CD8-positive, alpha-beta memory T cell (primary cell): ENCODE results near the gene TXNL1. TPM values are rescaled to one million over a fixed set of nuclear protein-coding genes. Genes with fewer than 3 reads are reported as not detected.

Source experiments
- CTCF ChIA-PET: fragments of 350-600 bp; sonication (Branson Sonifier 250); formaldehyde crosslinking; loops from one replicate; lab custom pipeline; 2021; ENCODE audit warnings: antibody characterized with exemption; lab: Charles Lee
- POLR2A ChIA-PET: fragments of 350-600 bp; sonication (Branson Sonifier 250); formaldehyde crosslinking; loops from one replicate; lab custom pipeline; 2021; ENCODE audit warnings: antibody characterized with exemption; lab: Charles Lee
- DNase-seq, 5 donors: peaks; one replicate each; pipeline versions ENCODE4 v3.0.0 to v3.0.0-alpha.2; 2020 to 2022; ENCODE audit warnings: mixed read lengths in 1 of 5
- H3K27ac ChIP-seq: one replicate; pipeline ENCODE4 v1.7.0; 2013; ENCODE audit warnings: low read depth, mild to moderate bottlenecking, low read length, moderate library complexity
- H3K27me3 ChIP-seq: 2 replicates; pipeline ENCODE4 v1.7.0; 2013; ENCODE audit warnings: low read length, mild to moderate bottlenecking; ENCODE audit not compliant: insufficient read depth, poor library complexity, severe bottlenecking
- H3K36me3 ChIP-seq: 2 replicates; pipeline ENCODE4 v1.7.0; 2013; ENCODE audit warnings: mild to moderate bottlenecking, low read length, moderate library complexity; ENCODE audit not compliant: insufficient read depth
- H3K4me1 ChIP-seq: 2 replicates; pipeline ENCODE4 v1.7.0; 2013; ENCODE audit warnings: mild to moderate bottlenecking, low read length, moderate library complexity; ENCODE audit not compliant: insufficient read depth
- H3K4me3 ChIP-seq: 2 replicates; pipeline ENCODE4 v1.7.0; 2013; ENCODE audit warnings: mild to moderate bottlenecking, low read length
- H3K9me3 ChIP-seq: 2 replicates; pipeline ENCODE4 v1.7.0; 2013; ENCODE audit warnings: mild to moderate bottlenecking, low read length
- H3K27ac Mint-ChIP-seq, 8 donors: one replicate each; pipeline ENCODE4 v1.8.0; 2020 to 2021; ENCODE audit warnings: mixed read lengths in 8 of 8, mild to moderate bottlenecking in 6 of 8, inconsistent platforms in 3 of 8, moderate library complexity in 3 of 8
- H3K27me3 Mint-ChIP-seq, 2 donors: one replicate each; pipeline ENCODE4 v1.8.0; 2020 to 2021; ENCODE audit warnings: mixed read lengths in 2 of 2, mild to moderate bottlenecking in 1 of 2, moderate library complexity in 1 of 2
- H3K36me3 Mint-ChIP-seq, 3 donors: one replicate each; pipeline ENCODE4 v1.8.0; 2020 to 2021; ENCODE audit warnings: mixed read lengths in 3 of 3, inconsistent platforms in 1 of 3, mild to moderate bottlenecking in 1 of 3
- H3K4me1 Mint-ChIP-seq, 3 donors: one replicate each; pipeline ENCODE4 v1.8.0; 2020 to 2021; ENCODE audit warnings: mixed read lengths in 3 of 3, inconsistent platforms in 1 of 3, mild to moderate bottlenecking in 1 of 3
- H3K4me3 Mint-ChIP-seq, 7 donors: one replicate each; pipeline ENCODE4 v1.8.0; 2020 to 2021; ENCODE audit warnings: mixed read lengths in 7 of 7, mild to moderate bottlenecking in 6 of 7, moderate library complexity in 4 of 7, inconsistent platforms in 2 of 7
- H3K9me3 Mint-ChIP-seq, 5 donors: one replicate each; pipeline ENCODE4 v1.8.0; 2020 to 2022; ENCODE audit warnings: mixed read lengths in 5 of 5, mild to moderate bottlenecking in 3 of 5, moderate library complexity in 2 of 5, inconsistent platforms in 1 of 5
- polyA plus RNA-seq: library from polyadenylated mRNA; unstranded; fragments of 300-500 nt; fragmentation: Illumina TruSeq; gene quantifications from one replicate; pipeline ENCODE4 v1.2.3, GENCODE V29; 2021
- total RNA-seq, 2 experiments: library from RNA; stranded (reverse); gene quantifications; one replicate each; pipeline ENCODE4 v1.2.3, GENCODE V29; 2021

Gene TXNL1
- total and polyA plus RNA-seq, 3 experiments from 2014 or later = 57.1 to 91.6 (median 86.8) TPM

GRCh38 chr18:56651771-56652092 is 13.3 kb upstream of the TXNL1 start:
- Histone ChIP-seq H3K27me3 (no peaks in the 10 kb centered on the region), H3K4me3 (peak overlapping the region; percentile 97), H3K9me3 (no peaks in the 10 kb centered on the region), H3K36me3 (no peaks in the 10 kb centered on the region), H3K4me1 (peaks cover 39% of the 10 kb centered on the region), H3K27ac (peak overlapping the region; percentile 74)
- CTCF ChIA-PET = interaction anchor here (1.1 to 3.6 kb wide), 3 partner anchors 10 to 15 kb away, joined by 3 to 20 read pairs (median 16); partner anchors contain the start of gene TXNL1
- H3K27ac Mint-ChIP-seq = peak overlapping the region; percentile 93 to 98 (median 96)
- H3K4me3 Mint-ChIP-seq = peak overlapping the region; percentile 92 to 97 (median 94)
- no peaks in the 10 kb centered on the region for H3K9me3 Mint-ChIP-seq
- DNase-seq = no peak
- no peaks in the 10 kb centered on the region for H3K27me3 Mint-ChIP-seq
- H3K36me3 Mint-ChIP-seq = peaks cover 0 to 7% (median 5%) of the 10 kb centered on the region in 3 donors
- POLR2A ChIA-PET = interaction anchor here (4.0 kb wide), 1 partner anchor 13 kb away, joined by 32 read pairs; the partner anchor contains the start of gene TXNL1
- peaks cover 55 to 77% (median 62%) of the 10 kb centered on the region in 3 donors for H3K4me1 Mint-ChIP-seq

DNA sequence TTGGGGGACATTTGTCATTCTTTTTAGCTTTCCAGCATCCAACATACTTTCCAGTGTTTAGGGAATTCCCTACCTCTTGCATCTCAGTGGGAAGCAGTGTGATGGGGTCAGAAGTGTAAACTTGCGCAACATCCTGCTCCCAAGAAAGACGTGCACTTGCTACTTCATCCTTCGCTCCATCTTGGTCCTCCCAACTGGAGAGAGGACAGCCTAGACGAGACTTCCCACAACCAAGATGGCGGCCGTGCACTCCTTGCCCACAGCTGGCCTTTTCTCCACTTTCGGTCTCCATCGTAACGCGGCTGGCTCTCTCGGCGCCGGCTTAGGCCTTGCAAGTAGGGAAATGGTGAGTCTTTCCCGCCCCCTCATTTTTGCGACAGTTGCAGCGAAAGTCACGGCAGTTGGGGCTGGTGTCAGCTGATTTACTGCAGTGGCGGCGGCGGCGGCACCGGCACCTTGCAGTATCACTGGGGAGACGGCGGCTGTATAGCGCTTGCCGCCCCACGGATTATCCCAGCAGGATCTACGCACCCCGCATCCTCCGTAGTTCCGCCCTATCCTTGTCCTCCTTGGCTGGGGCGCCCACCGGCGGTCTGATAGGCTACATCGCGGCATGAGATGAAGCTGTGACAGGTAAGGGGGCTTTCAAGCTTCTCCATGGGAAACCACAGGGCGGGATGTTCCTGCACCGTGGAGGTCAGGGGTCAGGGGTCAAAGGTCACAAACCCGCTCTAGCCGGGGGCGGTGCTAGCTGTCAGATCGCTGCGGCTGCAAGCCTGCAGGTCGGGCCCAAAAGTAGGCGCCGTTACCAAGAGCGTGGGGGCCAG is 12.8 kb upstream of the TXNL1 start, which contains the start of gene WDR7:
Gene WDR7, plus strand, starts transcription at position 416 of the 827 bp plus-strand sequence. CDS start 21,157 bp downstream, outside the sequence.
- Mint-ChIP-seq H3K36me3 (peaks cover 0 to 7% (median 5%) of the 10 kb centered on the region in 3 donors), H3K9me3 (no peaks in the 10 kb centered on the region), H3K27me3 (no peaks in the 10 kb centered on the region), H3K27ac (peak within 1 kb of the TSS; percentile 93 to 98 (median 96)), H3K4me1 (peaks cover 54 to 77% (median 61%) of the 10 kb centered on the region in 3 donors), H3K4me3 (peak within 1 kb of the TSS; percentile 92 to 97 (median 94))
- H3K36me3 ChIP-seq = no peaks in the 10 kb centered on the region
- H3K9me3 ChIP-seq = no peaks in the 10 kb centered on the region
- DNase-seq = peak; percentile 90 to 97 (median 95)
- no peaks in the 10 kb centered on the region for H3K27me3 ChIP-seq
- H3K27ac ChIP-seq = peak within 1 kb of the TSS; percentile 74
- H3K4me1 ChIP-seq = peaks cover 39% of the 10 kb centered on the region
- H3K4me3 ChIP-seq = peak within 1 kb of the TSS; percentile 97
- POLR2A ChIA-PET = interaction anchor here (0.7 to 4.0 kb wide), 2 partner anchors 9 to 12 kb away, joined by 3 to 32 read pairs; partner anchors contain the start of gene TXNL1
- CTCF ChIA-PET = interaction anchor here (0.6 to 3.6 kb wide), 4 partner anchors 10 to 53 kb away, joined by 3 to 20 read pairs (median 10); partner anchors contain the start of gene TXNL1

DNA sequence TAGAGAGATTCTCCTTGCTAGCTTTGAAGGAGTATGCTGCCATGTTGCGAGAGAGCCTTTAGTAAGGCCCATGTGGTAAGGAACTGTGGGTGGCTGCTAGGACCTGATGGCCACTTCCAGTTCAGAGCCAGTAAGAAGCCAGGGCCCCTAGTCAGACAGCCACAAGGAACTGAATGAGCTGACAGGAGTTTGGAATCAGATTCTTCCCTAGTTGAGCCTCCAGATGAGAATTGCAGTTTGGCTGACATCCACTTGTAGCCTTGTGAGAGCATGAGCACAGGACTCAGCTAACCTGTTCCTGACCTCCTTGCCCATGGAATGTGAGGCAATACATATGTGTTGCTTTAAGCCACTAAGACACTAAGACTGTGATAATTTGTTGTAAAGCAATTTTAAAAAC is 11.6 kb upstream of the TXNL1 start:
- Mint-ChIP-seq H3K27me3 (no peaks in the 10 kb centered on the region), H3K4me3 (peak overlapping the region in 5 of 7 donors; percentile 3 to 92 (median 19)), H3K4me1 (peaks cover 43 to 68% (median 57%) of the 10 kb centered on the region in 3 donors), H3K27ac (peak overlapping the region in 3 of 8 donors; percentile 4 to 93 (median 43)), H3K9me3 (no peaks in the 10 kb centered on the region), H3K36me3 (peaks cover 0 to 7% (median 3%) of the 10 kb centered on the region in 3 donors)
- ChIA-PET POLR2A (interaction anchor here (4.0 kb wide), 1 partner anchor 11 kb away, joined by 32 read pairs; the partner anchor contains the start of gene TXNL1), CTCF (interaction anchor here (3.2 to 3.6 kb wide), 2 partner anchors 9 to 12 kb away, joined by 16 to 20 read pairs; partner anchors contain the start of gene TXNL1)
- Histone ChIP-seq H3K27ac (no peak overlapping the region), H3K27me3 (no peaks in the 10 kb centered on the region), H3K4me3 (no peak overlapping the region), H3K36me3 (no peaks in the 10 kb centered on the region), H3K4me1 (peaks cover 28% of the 10 kb centered on the region), H3K9me3 (no peaks in the 10 kb centered on the region)
- DNase-seq = no peak

- Mint-ChIP-seq H3K27ac (peak overlapping the region in 3 of 8 donors; percentile 68 to 83 (median 72)), H3K36me3 (peaks cover 0 to 7% (median 3%) of the 10 kb centered on the region in 3 donors), H3K4me1 (peaks cover 25 to 50% (median 39%) of the 10 kb centered on the region in 3 donors), H3K27me3 (no peaks in the 10 kb centered on the region), H3K4me3 (peak overlapping the region in 1 of 7 donors; percentile 34), H3K9me3 (no peaks in the 10 kb centered on the region)
- H3K36me3 ChIP-seq = no peaks in the 10 kb centered on the region
- no peak overlapping the region for H3K4me3 ChIP-seq
- no peak overlapping the region for H3K27ac ChIP-seq
- no peak for DNase-seq
- ChIA-PET CTCF (interaction anchor here (1.0 to 1.5 kb wide), 2 partner anchors 9 to 10 kb away, joined by 3 to 5 read pairs; no protein-coding TSS in a partner anchor), POLR2A (no interaction called here)
- no peaks in the 10 kb centered on the region for H3K9me3 ChIP-seq
- peaks cover 23% of the 10 kb centered on the region for H3K4me1 ChIP-seq
- no peaks in the 10 kb centered on the region for H3K27me3 ChIP-seq
Observed at GRCh38 chr18:56647951-56648893, 9.8 kb upstream of the TXNL1 start.

DNA sequence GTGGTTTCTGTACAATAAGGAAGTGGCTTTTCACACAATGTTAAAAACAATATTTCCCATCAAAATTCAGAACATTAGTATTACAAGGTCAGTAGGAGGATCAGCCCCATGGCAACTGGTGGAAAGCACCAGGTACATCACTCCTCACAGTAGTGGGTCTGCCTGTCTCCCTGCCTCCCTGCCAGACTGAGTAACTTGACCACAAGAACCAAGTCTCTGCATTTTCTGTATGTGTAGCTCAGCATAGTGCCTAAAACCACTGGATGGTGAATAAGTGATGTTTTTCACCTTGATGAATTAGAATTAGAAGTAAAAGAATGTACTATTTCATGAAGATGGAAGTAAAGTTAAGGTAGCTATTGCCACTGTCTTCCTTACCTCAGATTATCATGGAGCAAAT is 8.7 kb upstream of the TXNL1 start:
- H3K27ac ChIP-seq = no peak overlapping the region
- no peak overlapping the region for H3K4me3 ChIP-seq
- H3K4me3 Mint-ChIP-seq = peak overlapping the region in 1 of 7 donors; percentile 12
- no peak for DNase-seq
- H3K27me3 Mint-ChIP-seq = no peaks in the 10 kb centered on the region
- peaks cover 13% of the 10 kb centered on the region for H3K4me1 ChIP-seq
- no peaks in the 10 kb centered on the region for H3K9me3 Mint-ChIP-seq
- H3K9me3 ChIP-seq = no peaks in the 10 kb centered on the region
- POLR2A ChIA-PET = no interaction called here
- CTCF ChIA-PET = interaction anchor here (1.5 kb wide), 1 partner anchor 10 kb away, joined by 5 read pairs; no protein-coding TSS in a partner anchor
- H3K27ac Mint-ChIP-seq = peak overlapping the region in 7 of 8 donors; percentile 25 to 93 (median 74)
- no peaks in the 10 kb centered on the region for H3K27me3 ChIP-seq
- peaks cover 14 to 39% (median 29%) of the 10 kb centered on the region in 3 donors for H3K4me1 Mint-ChIP-seq
- no peaks in the 10 kb centered on the region for H3K36me3 ChIP-seq
- H3K36me3 Mint-ChIP-seq = peaks cover 0 to 7% (median 5%) of the 10 kb centered on the region in 3 donors

DNA sequence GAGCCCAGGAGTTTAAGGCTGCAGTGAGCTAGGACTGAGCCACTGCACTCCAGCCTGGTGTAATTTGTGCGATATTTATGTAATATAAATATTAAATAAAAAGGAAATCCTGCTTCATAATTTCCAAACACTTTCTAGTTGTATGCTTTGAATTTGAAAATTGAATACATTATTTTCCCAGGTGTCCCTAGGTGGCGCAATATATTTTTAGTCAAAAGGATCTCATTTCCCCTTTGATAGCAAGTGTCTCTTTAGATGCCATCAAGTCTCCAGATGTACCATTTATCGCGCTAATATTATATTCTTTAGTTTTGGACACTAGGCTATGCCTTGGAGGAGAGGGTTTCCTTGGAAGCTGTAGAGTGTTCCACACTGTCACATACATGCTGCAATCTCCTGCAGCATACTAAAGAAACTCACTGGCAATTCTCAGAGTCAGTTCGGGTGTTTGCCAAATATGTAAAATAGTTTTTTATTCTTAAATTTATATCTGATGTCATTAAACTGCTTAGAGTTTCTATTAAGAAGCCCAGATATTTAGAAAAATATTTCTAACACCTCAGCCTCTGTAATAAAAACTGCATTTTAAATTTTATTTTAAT is 7.1 kb upstream of the TXNL1 start:
- no peaks in the 10 kb centered on the region for H3K27me3 Mint-ChIP-seq
- Histone ChIP-seq H3K4me3 (no peak overlapping the region), H3K9me3 (no peaks in the 10 kb centered on the region), H3K36me3 (no peaks in the 10 kb centered on the region), H3K27ac (no peak overlapping the region), H3K27me3 (no peaks in the 10 kb centered on the region), H3K4me1 (peaks cover 6% of the 10 kb centered on the region)
- peak in 2 of 5 donors; percentile 20 to 23 for DNase-seq
- H3K36me3 Mint-ChIP-seq = peaks cover 0 to 2% (median 0%) of the 10 kb centered on the region in 3 donors
- POLR2A ChIA-PET = no interaction called here
- no peaks in the 10 kb centered on the region for H3K9me3 Mint-ChIP-seq
- no peak overlapping the region for H3K27ac Mint-ChIP-seq
- CTCF ChIA-PET = no interaction called here
- H3K4me1 Mint-ChIP-seq = peaks cover 2 to 26% (median 19%) of the 10 kb centered on the region in 3 donors
- H3K4me3 Mint-ChIP-seq = no peak overlapping the region

DNA sequence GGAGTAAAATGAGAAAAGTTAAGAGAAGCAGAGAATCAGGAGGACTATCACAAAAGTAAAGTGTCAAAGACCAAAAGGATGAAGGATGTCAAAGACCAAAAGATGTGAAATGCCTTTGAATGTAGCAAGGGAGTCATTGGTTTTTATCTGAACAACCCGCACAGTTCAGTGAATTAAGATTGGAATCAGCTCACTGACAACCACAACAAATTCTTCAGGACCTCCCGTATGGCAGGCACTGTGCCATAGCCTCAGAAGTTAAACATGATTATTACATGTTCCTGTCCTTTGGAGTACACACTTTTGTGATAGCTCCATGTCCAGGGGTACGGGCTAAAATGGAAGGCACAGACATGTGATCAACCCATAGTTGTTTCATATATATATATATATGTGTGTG is 5.0 kb upstream of the TXNL1 start:
- ChIA-PET CTCF (no interaction called here), POLR2A (no interaction called here)
- Mint-ChIP-seq H3K27me3 (no peaks in the 10 kb centered on the region), H3K9me3 (no peaks in the 10 kb centered on the region), H3K27ac (no peak overlapping the region), H3K36me3 (peaks cover 0 to 5% (median 2%) of the 10 kb centered on the region in 3 donors), H3K4me1 (peaks cover 14 to 25% (median 25%) of the 10 kb centered on the region in 3 donors), H3K4me3 (peak overlapping the region in 1 of 7 donors; percentile 8)
- no peak for DNase-seq
- Histone ChIP-seq H3K9me3 (no peaks in the 10 kb centered on the region), H3K27ac (no peak overlapping the region), H3K27me3 (no peaks in the 10 kb centered on the region), H3K4me1 (peaks cover 8% of the 10 kb centered on the region), H3K36me3 (no peaks in the 10 kb centered on the region), H3K4me3 (no peak overlapping the region)
